Left ventricle myocardium inferior (tissue), 1 donor: ENCODE data around the gene STX7. TPM values are rescaled to one million over a fixed set of nuclear protein-coding genes. Genes with fewer than 3 reads are reported as not detected.

ENCODE experiments used
- DNase-seq: peaks from one replicate; pipeline ENCODE4 v3.0.0-alpha.2; 2020
- H3K27ac ChIP-seq: fragments of 200-600 bp; replicated peaks from 2 replicates; pipeline ENCODE4 v1.8.0; 2021
- H3K27me3 ChIP-seq: fragments of 200-600 bp; 2 replicates; pipeline ENCODE4 v1.8.0; 2021; ENCODE audit warnings: low read depth
- H3K36me3 ChIP-seq: fragments of 200-600 bp; 2 replicates; pipeline ENCODE4 v1.8.0; 2021
- H3K4me1 ChIP-seq: fragments of 200-600 bp; 2 replicates; pipeline ENCODE4 v1.8.0; 2021
- H3K4me3 ChIP-seq: fragments of 200-600 bp; 2 replicates; pipeline ENCODE4 v1.8.0; 2021; ENCODE audit warnings: mild to moderate bottlenecking, moderate library complexity
- H3K9me3 ChIP-seq: fragments of 200-600 bp; replicated peaks from 2 replicates; pipeline ENCODE4 v1.8.0; 2021
- intact Hi-C: fragments of 100-400 bp; cut with micrococcal nuclease; formaldehyde crosslinking; loops from one replicate; pipeline ENCODE4 v1.11.0; 2022
- total RNA-seq: library from RNA; stranded (reverse); fragmentation: NEBNext Ultra II Directional; extraction: Animal tissue kit (Norgen Biotek cat#: 25700); gene quantifications from one replicate; pipeline ENCODE4 v1.2.1, GENCODE V29; 2021
- TF ChIP-seq, protein P1 (sequence below): fragments of 200-600 bp; IDR thresholded peaks from 2 replicates; pipeline ENCODE4 v1.8.0; 2021; ENCODE audit warnings: antibody characterized with exemption, mild to moderate bottlenecking, borderline replicate concordance
- donor health status: DM: no; HTN: yes; CAD: no; lungs with severe emphysema.

The STX7 gene
- total RNA-seq, 1 donor from 2014 or later = 48.4 TPM

DNA sequence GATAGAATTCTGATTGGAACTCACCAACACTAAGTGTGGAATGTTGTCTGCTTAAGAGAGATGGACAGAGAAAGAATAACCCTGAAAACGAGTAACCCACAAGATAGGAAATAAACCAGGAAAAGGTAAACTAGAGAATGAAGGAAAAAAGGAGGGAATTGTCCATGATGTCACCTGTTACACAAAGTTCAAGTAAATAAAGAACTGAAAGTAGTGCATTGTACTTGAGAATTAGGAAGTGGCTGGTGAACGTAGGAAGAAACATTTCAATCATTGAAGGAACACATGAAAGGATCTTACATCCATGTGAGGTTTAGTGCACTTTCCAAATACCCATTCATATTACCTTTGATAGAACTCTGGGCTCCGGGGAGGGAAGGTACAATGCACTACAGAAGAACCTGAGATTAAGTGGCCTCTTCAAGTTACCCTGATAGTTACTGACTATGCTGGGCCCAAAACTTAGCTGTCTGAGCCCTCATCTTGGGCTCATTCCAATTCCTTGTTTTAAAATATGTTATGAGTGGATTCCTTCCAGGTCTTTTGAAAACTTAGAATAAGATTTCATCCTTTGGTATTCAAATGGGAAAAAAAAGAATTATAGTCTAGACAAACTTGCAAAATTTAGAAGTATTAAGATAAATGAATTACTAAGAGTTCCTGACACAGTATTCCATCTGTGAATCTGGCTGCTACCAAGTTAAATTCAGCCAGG is 1.1 kb upstream of the STX7 start:
- Histone ChIP-seq H3K4me1 (peaks cover 43% of the 10 kb centered on the region), H3K27me3 (no peaks in the 10 kb centered on the region), H3K9me3 (no peaks in the 10 kb centered on the region), H3K27ac (no peak overlapping the region), H3K36me3 (no peaks in the 10 kb centered on the region), H3K4me3 (peak overlapping the region; percentile 90)
- TF ChIP-seq, protein P1, sequence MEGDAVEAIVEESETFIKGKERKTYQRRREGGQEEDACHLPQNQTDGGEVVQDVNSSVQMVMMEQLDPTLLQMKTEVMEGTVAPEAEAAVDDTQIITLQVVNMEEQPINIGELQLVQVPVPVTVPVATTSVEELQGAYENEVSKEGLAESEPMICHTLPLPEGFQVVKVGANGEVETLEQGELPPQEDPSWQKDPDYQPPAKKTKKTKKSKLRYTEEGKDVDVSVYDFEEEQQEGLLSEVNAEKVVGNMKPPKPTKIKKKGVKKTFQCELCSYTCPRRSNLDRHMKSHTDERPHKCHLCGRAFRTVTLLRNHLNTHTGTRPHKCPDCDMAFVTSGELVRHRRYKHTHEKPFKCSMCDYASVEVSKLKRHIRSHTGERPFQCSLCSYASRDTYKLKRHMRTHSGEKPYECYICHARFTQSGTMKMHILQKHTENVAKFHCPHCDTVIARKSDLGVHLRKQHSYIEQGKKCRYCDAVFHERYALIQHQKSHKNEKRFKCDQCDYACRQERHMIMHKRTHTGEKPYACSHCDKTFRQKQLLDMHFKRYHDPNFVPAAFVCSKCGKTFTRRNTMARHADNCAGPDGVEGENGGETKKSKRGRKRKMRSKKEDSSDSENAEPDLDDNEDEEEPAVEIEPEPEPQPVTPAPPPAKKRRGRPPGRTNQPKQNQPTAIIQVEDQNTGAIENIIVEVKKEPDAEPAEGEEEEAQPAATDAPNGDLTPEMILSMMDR = no peak
- no peak for DNase-seq
- intact Hi-C loops = no loop called here

DNA sequence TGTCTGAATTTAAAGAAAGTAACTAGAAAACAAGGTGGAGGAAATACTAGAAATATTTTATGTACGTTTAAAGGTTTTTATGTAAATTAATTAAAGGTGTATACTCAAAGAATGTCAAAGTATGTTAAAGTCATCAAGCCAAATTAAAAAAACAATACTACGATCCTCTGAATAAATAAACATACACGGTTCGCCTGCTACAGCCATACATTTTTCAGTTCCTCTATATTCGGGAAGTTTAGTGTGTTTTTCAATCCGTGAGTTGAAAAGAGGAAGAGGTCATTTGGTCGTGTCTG is 626 bp downstream of the STX7 start:
- no peaks in the 10 kb centered on the region for H3K9me3 ChIP-seq
- DNase-seq = no peak
- H3K4me3 ChIP-seq = peak overlapping the region; percentile 90
- TF ChIP-seq, protein P1 = no peak
- H3K27me3 ChIP-seq = no peaks in the 10 kb centered on the region
- intact Hi-C loops = no loop called here
- H3K36me3 ChIP-seq = no peaks in the 10 kb centered on the region
- H3K4me1 ChIP-seq = peaks cover 57% of the 10 kb centered on the region
- H3K27ac ChIP-seq = peak overlapping the region; percentile 96

GRCh38 chr6:132511831-132512220 is 1.1 kb downstream of the STX7 start:
- DNase-seq = no peak
- H3K4me3 ChIP-seq = peak overlapping the region; percentile 90
- no peaks in the 10 kb centered on the region for H3K36me3 ChIP-seq
- intact Hi-C loops = no loop called here
- TF ChIP-seq, protein P1 = no peak
- no peaks in the 10 kb centered on the region for H3K27me3 ChIP-seq
- peak overlapping the region; percentile 96 for H3K27ac ChIP-seq
- H3K4me1 ChIP-seq = peaks cover 61% of the 10 kb centered on the region
- no peaks in the 10 kb centered on the region for H3K9me3 ChIP-seq

DNA sequence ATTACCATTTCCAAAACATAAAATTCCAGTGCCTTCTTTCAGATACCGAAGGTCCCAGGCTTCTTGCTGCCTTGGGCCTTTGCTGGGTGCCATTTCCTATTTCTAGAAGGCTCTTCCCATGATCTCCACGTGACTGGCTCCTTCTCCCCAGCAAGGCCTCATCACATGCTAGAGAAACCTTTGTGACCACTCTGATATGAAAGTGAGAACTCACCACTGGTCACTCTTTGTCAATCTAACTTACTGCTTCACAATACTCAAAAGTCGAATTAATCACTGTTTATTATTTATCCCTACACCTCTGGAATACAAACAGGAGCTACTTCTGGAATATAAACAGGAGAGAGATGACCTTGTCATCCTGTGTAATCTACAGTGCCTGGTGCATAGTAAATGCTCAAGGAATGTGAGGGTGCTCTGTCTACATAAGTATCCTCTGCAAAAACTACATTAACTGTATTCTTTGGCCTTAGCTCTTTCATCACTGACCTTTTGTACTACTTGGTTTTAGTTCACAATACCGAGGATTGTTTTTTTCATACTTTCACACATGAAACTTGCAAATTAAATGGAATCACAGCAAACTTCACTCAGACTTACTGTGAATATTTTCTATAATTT is 1.6 kb downstream of the STX7 start:
- no peak for DNase-seq
- H3K27ac ChIP-seq = peak overlapping the region; percentile 96
- TF ChIP-seq, protein P1 = no peak
- no peaks in the 10 kb centered on the region for H3K9me3 ChIP-seq
- intact Hi-C loops = no loop called here
- peaks cover 65% of the 10 kb centered on the region for H3K4me1 ChIP-seq
- H3K4me3 ChIP-seq = peak overlapping the region; percentile 90
- no peaks in the 10 kb centered on the region for H3K27me3 ChIP-seq
- no peaks in the 10 kb centered on the region for H3K36me3 ChIP-seq

DNA sequence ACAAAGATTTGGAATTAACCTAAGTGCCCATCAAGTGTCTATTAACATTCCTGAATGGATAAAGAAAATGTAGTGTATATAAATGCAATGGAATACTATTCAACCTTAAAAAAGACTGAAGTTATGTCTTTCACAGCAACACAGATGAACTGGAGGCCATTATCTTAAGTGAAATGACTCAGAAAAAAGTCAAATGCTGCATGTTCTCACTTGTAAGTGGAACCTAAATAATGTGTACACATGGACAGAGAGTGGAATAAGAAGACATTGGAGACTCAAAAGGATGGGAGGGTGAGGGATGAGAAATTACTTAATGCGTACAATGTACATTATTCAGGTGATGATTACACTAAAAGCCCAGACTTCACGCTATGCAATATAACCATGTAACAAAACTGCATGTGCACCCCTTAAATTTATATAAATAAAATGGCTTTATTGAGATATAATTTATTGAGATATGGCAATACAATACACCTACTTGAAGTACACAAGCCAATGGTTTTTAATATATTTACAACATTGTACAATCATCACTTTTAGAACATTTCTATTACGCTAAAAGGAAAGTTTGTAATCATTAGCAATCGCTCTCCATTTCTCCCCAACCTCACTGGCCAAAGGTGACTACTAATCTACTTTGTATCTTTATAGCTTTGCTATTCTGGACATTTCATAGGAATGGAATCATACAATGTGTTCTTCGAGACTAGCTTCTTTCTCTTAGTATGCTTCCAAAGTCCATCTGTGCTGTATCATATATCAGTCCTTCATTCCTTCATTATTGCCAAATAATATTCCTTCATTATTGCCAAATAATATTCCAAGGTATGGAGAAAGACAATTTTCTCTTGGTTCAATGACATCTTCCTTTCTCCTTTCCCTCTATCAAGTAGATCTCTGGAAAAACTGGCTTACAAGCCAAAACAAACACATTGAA is 5.8 kb downstream of the STX7 start:
- TF ChIP-seq, protein P1 = no peak
- Histone ChIP-seq H3K4me3 (no peak overlapping the region), H3K4me1 (peaks cover 81% of the 10 kb centered on the region), H3K9me3 (no peaks in the 10 kb centered on the region), H3K36me3 (peaks cover 13% of the 10 kb centered on the region), H3K27me3 (no peaks in the 10 kb centered on the region), H3K27ac (no peak overlapping the region)
- DNase-seq = no peak
- intact Hi-C loops = no loop called here
